Gastrocnemius medialis (tissue), 4 donors: Measurements from ENCODE around the gene TMEM121. TPM values are rescaled to one million over a fixed set of nuclear protein-coding genes. Genes with fewer than 3 reads are reported as not detected.
A peak's percentile ranks its signal among the peaks of the same experiment; 100 is the strongest.

Experiments used
- ATAC-seq, 2 donors: fragments of 150-250 bp; one replicate each; pipeline ENCODE4 v1.9.1; 2016
- DNase-seq, 2 donors: peaks; one replicate each; pipeline ENCODE4 v3.0.0-alpha.2; 2019
- H3K27ac ChIP-seq, 4 donors: fragments of 200-600 bp; sonication (generic); 1 replicate in 1 of 4; 2 replicates in 3 of 4; pipeline ENCODE4 v1.5.1; 2016 to 2018; ENCODE audit warnings: mild to moderate bottlenecking in 2 of 4, moderate library complexity in 1 of 4
- H3K27me3 ChIP-seq, 3 donors: fragments of 200-600 bp; sonication (generic) in 2 of 3; 1 replicate in 1 of 3; 2 replicates in 2 of 3; pipeline versions ENCODE4 v1.5.1 to v1.6.0; 2016 to 2019; ENCODE audit warnings: mild to moderate bottlenecking in 1 of 3, moderate library complexity in 1 of 3
- H3K36me3 ChIP-seq, 2 donors: fragments of 200-600 bp; sonication (generic) in 1 of 2; one replicate each; pipeline ENCODE4 v1.5.1; 2017 to 2018
- H3K4me1 ChIP-seq, 2 donors: fragments of 200-600 bp; sonication (generic) in 1 of 2; one replicate each; pipeline ENCODE4 v1.5.1; 2016 to 2017; ENCODE audit warnings: mild to moderate bottlenecking in 2 of 2
- H3K4me3 ChIP-seq, 4 donors: fragments of 200-600 bp; sonication (generic) in 3 of 4; 1 replicate in 1 of 4; 2 replicates in 3 of 4; pipeline ENCODE4 v1.5.1; 2016 to 2019; ENCODE audit warnings: mild to moderate bottlenecking in 2 of 4
- H3K9me3 ChIP-seq, 3 donors: fragments of 200-600 bp; sonication (generic) in 2 of 3; 1 replicate in 1 of 3; 2 replicates in 2 of 3; pipeline ENCODE4 v1.5.1; 2016 to 2019
- CTCF ChIP-seq, 5 experiments: fragments of 450-650 bp in 3 of 5; fragments of 200-600 bp in 2 of 5; sonication (generic) in 2 of 5; IDR thresholded peaks in 4 of 5; conservative IDR thresholded peaks in 1 of 5; 1 replicate in 4 of 5; 2 replicates in 1 of 5; pipeline ENCODE4 v1.5.1; 2016 to 2019; ENCODE audit warnings: antibody characterized with exemption in 5 of 5, mild to moderate bottlenecking in 3 of 5, moderate library complexity in 3 of 5
- POLR2A ChIP-seq, 2 donors: fragments of 450-650 bp; IDR thresholded peaks; one replicate each; pipeline ENCODE4 v1.6.1; 2017; ENCODE audit warnings: antibody characterized with exemption in 2 of 2, mild to moderate bottlenecking in 2 of 2, moderate library complexity in 2 of 2
- in situ Hi-C, 4 donors: fragments of 200-750 bp; cut with MboI; loops; one replicate each; pipeline versions ENCODE4 v1.15.0 to v1.8.0; 2017; ENCODE audit warnings: low sequenced_read_pairs in 4 of 4
- intact Hi-C: fragments of 100-400 bp; cut with DNase I; formaldehyde crosslinking; loops from one replicate; pipeline ENCODE4 v1.15.1; 2023; ENCODE audit warnings: low total_unique reads
- total RNA-seq, 4 donors: library from RNA; depleted of rRNA; stranded (reverse); fragments of >200 nt; gene quantifications; one replicate each; pipeline versions ENCODE4 v1.1.0 to v1.2.3, GENCODE V29; 2016

The TMEM121 gene
- total RNA-seq, 4 donors from 2014 or later = 1.1 to 1.2 TPM; not detected in 2

DNA sequence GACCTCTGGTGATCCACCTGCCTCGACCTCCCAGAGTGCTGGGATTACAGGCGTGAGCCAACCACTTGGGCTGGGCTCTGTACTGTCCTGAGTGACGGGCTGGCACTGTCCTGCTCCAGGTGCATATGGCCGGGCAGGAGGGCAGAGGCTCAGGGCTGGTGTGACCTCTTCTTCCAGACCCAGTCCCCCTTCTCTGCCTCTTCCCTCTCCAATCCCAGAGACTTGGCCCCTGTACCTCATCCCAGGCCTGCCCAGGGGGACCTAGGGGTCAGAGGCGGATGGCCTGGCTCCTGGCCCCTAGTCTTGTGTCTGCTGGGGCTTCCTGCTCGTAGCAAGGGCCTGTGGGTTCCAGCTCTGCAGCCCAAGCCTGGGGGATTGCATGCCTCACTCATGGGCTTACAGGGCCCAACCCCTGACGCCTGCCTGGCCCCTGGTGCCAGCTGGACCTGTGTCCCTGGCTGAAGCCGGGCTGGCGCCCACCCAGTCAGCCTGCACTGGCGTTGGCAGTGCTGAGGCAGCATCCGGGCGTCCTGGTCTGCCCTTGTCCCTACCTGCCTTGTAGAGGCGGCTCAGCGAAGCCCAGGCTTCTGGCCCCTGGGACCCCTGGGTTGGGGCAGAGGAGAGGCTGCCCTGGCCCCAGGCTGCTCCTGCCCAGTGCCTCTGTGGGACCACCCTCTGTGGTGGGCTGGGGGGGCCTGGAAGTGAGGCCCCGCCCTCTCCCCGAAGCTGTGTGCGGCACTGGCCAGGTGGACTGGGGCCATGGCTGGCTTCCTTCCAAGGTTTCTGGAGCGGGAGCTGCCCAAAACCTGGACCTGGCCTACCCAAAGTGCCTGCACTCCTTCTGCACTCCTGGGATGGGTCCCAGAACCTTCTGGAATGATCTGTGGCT, 31.0 kb upstream of the TMEM121 start:
- ATAC-seq = peak in 1 of 2 donors; percentile 9
- Histone ChIP-seq H3K27ac (peak overlapping the region; percentile 24 to 81 (median 44)), H3K36me3 (no peaks in the 10 kb centered on the region), H3K9me3 (no peaks in the 10 kb centered on the region), H3K4me1 (peaks cover 8 to 21% of the 10 kb centered on the region in 2 donors), H3K4me3 (no peak overlapping the region), H3K27me3 (no peaks in the 10 kb centered on the region)
- intact Hi-C loops (loop anchor here (10.0 kb wide), 1 partner anchor 331 kb away; the partner anchor contains the start of gene JAG2), in situ Hi-C loops (loop anchor here in 1 of 4 donors (25.0 kb wide), 1 partner anchor 133 kb away; no protein-coding TSS in a partner anchor)
- DNase-seq = peak; percentile 11 to 79
- TF ChIP-seq POLR2A (IDR thresholded peaks at IDR 0.05) = no peak
- no peak for TF ChIP-seq CTCF (IDR thresholded peaks at IDR 0.05 in 4 of 5, conservative IDR thresholded peaks at IDR 0.05 in 1 of 5)

DNA sequence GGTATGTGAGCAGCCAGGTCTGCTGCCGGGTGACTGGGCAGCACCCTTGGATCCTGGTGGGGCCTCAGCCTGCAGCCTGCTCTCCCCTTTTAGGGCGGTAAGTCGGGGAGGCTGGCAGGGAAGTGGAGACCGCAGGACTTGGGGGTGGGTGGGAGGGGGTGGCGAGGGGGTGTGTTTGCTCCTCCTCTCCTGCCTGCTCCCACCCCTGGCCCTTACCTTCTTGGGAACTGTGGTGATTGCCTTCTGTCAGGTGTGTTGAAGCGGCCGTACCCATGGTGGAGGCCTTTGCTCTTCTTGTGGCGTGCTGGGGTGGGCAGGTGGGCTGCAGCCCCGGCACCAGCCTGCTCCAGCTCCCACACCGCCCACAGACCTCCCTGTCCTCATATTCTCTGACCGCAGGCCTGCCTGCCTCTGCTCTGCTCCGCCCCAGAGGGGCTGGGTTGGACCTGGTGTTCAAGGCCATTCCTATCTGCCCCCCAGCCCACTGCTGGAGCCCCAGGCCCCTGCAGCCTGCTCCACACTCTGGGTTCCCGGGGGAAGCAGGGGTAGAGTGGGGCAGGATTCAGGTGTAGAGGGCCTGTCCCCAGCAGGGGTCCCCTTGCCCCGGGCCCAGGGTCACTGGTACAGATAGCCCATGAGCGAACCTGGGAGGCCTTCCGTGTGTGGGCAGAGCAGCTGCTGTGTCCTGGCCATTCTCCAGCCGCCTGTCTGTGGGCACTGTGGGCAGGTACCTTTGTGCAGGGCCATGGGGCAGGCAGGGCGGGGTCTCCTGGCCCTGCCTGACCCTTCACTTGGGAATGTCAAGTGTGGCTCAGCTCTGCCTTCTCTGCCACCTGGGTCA, 30.2 kb upstream of the TMEM121 start:
- in situ Hi-C loops = loop anchor here in 1 of 4 donors (25.0 kb wide), 1 partner anchor 134 kb away; no protein-coding TSS in a partner anchor
- Histone ChIP-seq H3K27ac (peak overlapping the region in 2 of 4 donors; percentile 25 to 81), H3K9me3 (no peaks in the 10 kb centered on the region), H3K4me1 (peaks cover 8 to 21% of the 10 kb centered on the region in 2 donors), H3K36me3 (no peaks in the 10 kb centered on the region), H3K27me3 (no peaks in the 10 kb centered on the region), H3K4me3 (no peak overlapping the region)
- intact Hi-C loops = loop anchor here (10.0 kb wide), 1 partner anchor 331 kb away; the partner anchor contains the start of gene JAG2
- no peak for ATAC-seq
- TF ChIP-seq CTCF (IDR thresholded peaks at IDR 0.05 in 4 of 5, conservative IDR thresholded peaks at IDR 0.05 in 1 of 5) (no peak), POLR2A (IDR thresholded peaks at IDR 0.05) (no peak)
- DNase-seq = peak in 1 of 2 donors; percentile 10

DNA sequence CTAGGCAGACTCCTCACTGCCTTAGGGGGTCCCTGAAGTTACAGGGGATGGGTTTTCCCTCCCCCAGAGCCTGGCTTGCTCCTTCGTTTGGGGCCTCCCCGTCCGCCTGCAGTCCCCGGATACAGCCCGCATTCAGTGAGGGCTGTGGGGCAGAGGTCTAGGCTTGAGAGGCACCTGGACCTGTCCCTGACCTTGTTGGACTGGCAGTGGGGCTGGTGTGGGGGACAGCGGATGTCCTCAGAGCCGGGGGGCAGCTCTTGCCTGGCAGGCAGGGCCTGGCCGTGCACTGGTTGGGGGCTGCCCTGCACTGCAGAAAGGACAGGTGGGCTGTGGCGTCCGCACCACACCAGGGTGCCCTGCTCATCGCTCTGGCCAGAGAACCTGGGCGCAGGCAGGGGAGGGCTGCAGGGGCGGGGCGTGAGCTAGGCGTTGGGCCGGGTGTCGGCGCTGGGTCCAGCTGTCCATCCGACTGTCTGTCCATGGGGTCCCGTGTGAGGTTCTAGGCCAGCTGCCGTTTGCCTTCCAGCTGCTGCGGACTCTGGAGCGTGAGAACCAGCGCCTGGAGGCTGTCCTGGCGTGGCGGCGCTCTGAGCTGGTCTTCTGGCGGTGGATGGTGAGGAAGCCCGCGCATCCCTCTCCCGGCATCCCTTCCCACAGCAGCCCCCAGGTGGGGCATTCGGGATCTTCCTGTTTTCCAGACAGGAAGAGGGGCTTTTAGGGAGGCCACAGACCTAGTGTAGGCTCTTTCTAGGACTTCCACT, 29.4 kb upstream of the TMEM121 start:
- no peak for DNase-seq
- no peak for TF ChIP-seq POLR2A (IDR thresholded peaks at IDR 0.05)
- TF ChIP-seq CTCF (IDR thresholded peaks at IDR 0.05 in 4 of 5, conservative IDR thresholded peaks at IDR 0.05 in 1 of 5) = no peak
- H3K9me3 ChIP-seq = no peaks in the 10 kb centered on the region
- no peak overlapping the region for H3K4me3 ChIP-seq
- no peak overlapping the region for H3K27ac ChIP-seq
- no peaks in the 10 kb centered on the region for H3K36me3 ChIP-seq
- in situ Hi-C loops = loop anchor here in 1 of 4 donors (25.0 kb wide), 1 partner anchor 135 kb away; no protein-coding TSS in a partner anchor
- H3K27me3 ChIP-seq = no peaks in the 10 kb centered on the region
- H3K4me1 ChIP-seq = peaks cover 3 to 16% of the 10 kb centered on the region in 2 donors
- intact Hi-C loops = loop anchor here (10.0 kb wide), 1 partner anchor 332 kb away; the partner anchor contains the start of gene JAG2
- ATAC-seq = no peak
